ENCODE results near the gene PNKP.

PNKP gene

GRCh38 chr19:49874503-49875157 is 7.3 kb upstream of the PNKP start:
- no peak for DNase-seq

GRCh38 chr19:49873834-49874233 is 6.5 kb upstream of the PNKP start:
- DNase-seq = no peak

GRCh38 chr19:49873129-49873521 is 5.7 kb upstream of the PNKP start:
- no peak for DNase-seq

- DNase-seq = no peak
Measured at GRCh38 chr19:49872245-49873128, 5.1 kb upstream of the PNKP start.

- DNase-seq = no peak
Measured at GRCh38 chr19:49871349-49871985, 4.1 kb upstream of the PNKP start.

- no peak for DNase-seq
Measured at GRCh38 chr19:49870309-49870901, 3.0 kb upstream of the PNKP start.

GRCh38 chr19:49869484-49870308 is 2.3 kb upstream of the PNKP start:
- DNase-seq = peak; percentile 92

GRCh38 chr19:49869009-49869483 is 1.7 kb upstream of the PNKP start:
- no peak for DNase-seq

GRCh38 chr19:49864890-49865289 is 2.5 kb downstream of the PNKP start:
- no peak for DNase-seq

GRCh38 chr19:49863935-49864320 is 3.4 kb downstream of the PNKP start:
- no peak for DNase-seq

GRCh38 chr19:49863254-49863934 is 4.0 kb downstream of the PNKP start:
- DNase-seq = no peak

GRCh38 chr19:49862391-49863253 is 4.8 kb downstream of the PNKP start:
- DNase-seq = peak; percentile 44

GRCh38 chr19:49861541-49862378 is 5.6 kb downstream of the PNKP start:
- DNase-seq = no peak

- no peak for DNase-seq
Measured at GRCh38 chr19:49861107-49861506, 6.3 kb downstream of the PNKP start.

GRCh38 chr19:49860336-49861102 is 6.9 kb downstream of the PNKP start:
- no peak for DNase-seq

GRCh38 chr19:49859682-49860335 is 7.6 kb downstream of the PNKP start:
- DNase-seq = no peak

GRCh38 chr19:49858088-49858985 is 9.0 kb downstream of the PNKP start:
- DNase-seq = no peak

GRCh38 chr19:49857838-49858087 is 9.6 kb downstream of the PNKP start:
- DNase-seq = no peak

All from stimulated activated CD4-positive, alpha-beta T cell treated with anti-CD3 and anti-CD28 coated beads, Interleukin-15, amount 100 ng/mL, for 24 hours (primary cell).